ENCODE results near the gene SLC1A4. TPM values are rescaled to one million over a fixed set of nuclear protein-coding genes. Genes with fewer than 3 reads are reported as not detected.

Gene SLC1A4
- total and polyA plus RNA-seq, 12 donors: 13.0 to 196 (median 60.0) TPM

DNA sequence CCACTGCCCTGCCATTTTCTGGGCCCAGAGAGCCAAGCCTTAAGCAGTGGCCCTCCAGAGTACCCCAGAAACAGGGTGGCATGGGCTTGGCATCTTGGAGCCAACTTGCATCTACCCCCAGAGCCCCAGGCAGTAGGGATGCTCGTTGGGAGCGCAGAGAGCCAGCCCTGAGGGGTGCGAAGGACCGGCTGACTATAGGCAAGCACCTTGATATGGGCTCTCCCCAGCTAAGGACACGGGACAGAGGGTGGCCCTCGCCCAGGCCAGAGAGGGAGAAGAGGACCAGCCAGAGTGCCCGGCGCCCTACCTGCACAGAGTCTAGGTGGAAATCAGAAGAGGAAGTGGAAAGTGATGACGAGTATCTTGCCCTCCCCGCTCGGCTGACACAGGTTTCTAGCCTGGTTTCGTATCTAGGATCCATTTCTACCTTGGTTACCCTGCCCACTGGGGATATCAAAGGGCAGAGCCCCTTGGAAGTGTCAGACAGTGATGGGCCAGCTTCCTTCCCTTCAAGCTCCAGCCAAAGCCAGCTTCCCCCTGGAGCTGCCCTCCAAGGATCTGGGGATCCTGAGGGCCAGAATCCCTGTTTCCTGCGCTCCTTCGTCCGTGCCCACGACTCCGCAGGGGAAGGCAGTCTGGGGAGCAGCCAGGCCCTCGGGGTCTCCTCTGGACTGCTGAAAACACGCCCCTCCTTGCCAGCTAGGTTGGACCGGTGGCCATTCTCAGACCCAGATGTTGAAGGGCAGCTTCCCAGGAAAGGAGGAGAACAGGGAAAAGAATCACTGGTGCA lies 83.2 kb downstream of the SLC1A4 start:
- no peak for DNase-seq
- Histone ChIP-seq H3K4me3 (no peak overlapping the region), H3K9me3 (replicated peaks in 1 of 3) (no peaks in the 10 kb centered on the region), H3K27ac (peak overlapping the region in 1 of 5 donors; percentile 90), H3K27me3 (no peaks in the 10 kb centered on the region), H3K36me3 (replicated peaks in 1 of 2) (peaks cover 0 to 41% of the 10 kb centered on the region in 2 donors), H3K4me1 (replicated peaks in 1 of 2) (peaks cover 18 to 63% of the 10 kb centered on the region in 2 donors)
- intact Hi-C loops (cut with DNase I): no loop called here
- WGBS, 4 donors: 91 to 94% (median 92%) methylated on average over 16 to 20 of the region's 20 CpGs
- no peak for TF ChIP-seq POLR2A (IDR thresholded peaks at IDR 0.05)
- TF ChIP-seq, protein P1, sequence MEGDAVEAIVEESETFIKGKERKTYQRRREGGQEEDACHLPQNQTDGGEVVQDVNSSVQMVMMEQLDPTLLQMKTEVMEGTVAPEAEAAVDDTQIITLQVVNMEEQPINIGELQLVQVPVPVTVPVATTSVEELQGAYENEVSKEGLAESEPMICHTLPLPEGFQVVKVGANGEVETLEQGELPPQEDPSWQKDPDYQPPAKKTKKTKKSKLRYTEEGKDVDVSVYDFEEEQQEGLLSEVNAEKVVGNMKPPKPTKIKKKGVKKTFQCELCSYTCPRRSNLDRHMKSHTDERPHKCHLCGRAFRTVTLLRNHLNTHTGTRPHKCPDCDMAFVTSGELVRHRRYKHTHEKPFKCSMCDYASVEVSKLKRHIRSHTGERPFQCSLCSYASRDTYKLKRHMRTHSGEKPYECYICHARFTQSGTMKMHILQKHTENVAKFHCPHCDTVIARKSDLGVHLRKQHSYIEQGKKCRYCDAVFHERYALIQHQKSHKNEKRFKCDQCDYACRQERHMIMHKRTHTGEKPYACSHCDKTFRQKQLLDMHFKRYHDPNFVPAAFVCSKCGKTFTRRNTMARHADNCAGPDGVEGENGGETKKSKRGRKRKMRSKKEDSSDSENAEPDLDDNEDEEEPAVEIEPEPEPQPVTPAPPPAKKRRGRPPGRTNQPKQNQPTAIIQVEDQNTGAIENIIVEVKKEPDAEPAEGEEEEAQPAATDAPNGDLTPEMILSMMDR (IDR thresholded peaks at IDR 0.05): no peak

Small RNAs within 50 kb of the gene (small RNA-seq; reads per million reads assigned to genes)
- gene RNU6-548P: 0 reads per million in 2 donors

Other genes starting within 250 kb of the SLC1A4 start
- gene CEP68, start 67.0 kb downstream of the SLC1A4 start, total RNA-seq: 10 to 100 TPM in 7 of 9 donors, 1 to 10 TPM in 2; 8.0 to 19.3 (median 13.6) TPM
- gene CEP68, start 67.0 kb downstream of the SLC1A4 start, polyA plus RNA-seq: 10 to 100 TPM in 1 of 3 donors, 1 to 10 TPM in 2; 5.6 to 10.9 (median 7.2) TPM
- 100 to 1,000 TPM in 7 of 9 donors, 10 to 100 TPM in 2; 53.8 to 213 (median 147) TPM for gene RAB1A, start 140.7 kb downstream of the SLC1A4 start, total RNA-seq
- 100 to 1,000 TPM in 1 of 3 donors, 10 to 100 TPM in 2; 70.0 to 235 (median 77.9) TPM for gene RAB1A, start 140.7 kb downstream of the SLC1A4 start, polyA plus RNA-seq
- 100 to 1,000 TPM in 4 of 9 donors, 10 to 100 TPM in 5; 42.0 to 186 (median 83.9) TPM for gene ACTR2, start 238.4 kb downstream of the SLC1A4 start, total RNA-seq
- 100 to 1,000 TPM in 1 of 3 donors, 10 to 100 TPM in 2; 29.9 to 142 (median 37.9) TPM for gene ACTR2, start 238.4 kb downstream of the SLC1A4 start, polyA plus RNA-seq

All from adrenal gland (tissue), 12 donors.